Activated naive CD4-positive, alpha-beta T cell treated with anti-CD3 and anti-CD28 coated beads for 36 hours (primary cell): ENCODE measurements around the gene DVL2. TPM values are rescaled to one million over a fixed set of nuclear protein-coding genes. Genes with fewer than 3 reads are reported as not detected.
"Not testable (repeated sequence)": the region's sequence is repeated elsewhere in the genome, so short reads cannot be mapped to it uniquely, and the experiment has no call there.

Experiments used
- CTCF ChIA-PET: fragments of 350-600 bp; sonication (Branson Sonifier 250); formaldehyde crosslinking; loops from one replicate; lab custom pipeline; 2021; ENCODE audit warnings: antibody characterized with exemption; lab: Charles Lee
- DNase-seq: peaks from one replicate; pipeline ENCODE4 v3.0.0-alpha.2; 2020
- H3K27ac Mint-ChIP-seq: one replicate; pipeline ENCODE4 v1.8.0; 2021; ENCODE audit warnings: mild to moderate bottlenecking, mixed read lengths
- H3K27me3 Mint-ChIP-seq: one replicate; pipeline ENCODE4 v1.8.0; 2021; ENCODE audit warnings: low read depth, mixed read lengths
- H3K36me3 Mint-ChIP-seq: one replicate; pipeline ENCODE4 v1.8.0; 2021; ENCODE audit warnings: low read depth, mixed read lengths
- H3K4me1 Mint-ChIP-seq: one replicate; pipeline ENCODE4 v1.8.0; 2021; ENCODE audit warnings: low read depth, mixed read lengths
- H3K4me3 Mint-ChIP-seq: one replicate; pipeline ENCODE4 v1.8.0; 2021; ENCODE audit warnings: mild to moderate bottlenecking, moderate library complexity, mixed read lengths
- H3K9me3 Mint-ChIP-seq: one replicate; pipeline ENCODE4 v1.8.0; 2021; ENCODE audit warnings: mixed read lengths
- intact Hi-C: fragments of 100-400 bp; cut with micrococcal nuclease; formaldehyde crosslinking; loops from one replicate; pipeline ENCODE4 v1.15.1; 2023
- total RNA-seq, 2 experiments: library from RNA; stranded (reverse); gene quantifications; one replicate each; pipeline ENCODE4 v1.2.3, GENCODE V29; 2021

The DVL2 gene
- total RNA-seq, 2 experiments from 2014 or later, result 26.7 to 29.4 TPM

DNA sequence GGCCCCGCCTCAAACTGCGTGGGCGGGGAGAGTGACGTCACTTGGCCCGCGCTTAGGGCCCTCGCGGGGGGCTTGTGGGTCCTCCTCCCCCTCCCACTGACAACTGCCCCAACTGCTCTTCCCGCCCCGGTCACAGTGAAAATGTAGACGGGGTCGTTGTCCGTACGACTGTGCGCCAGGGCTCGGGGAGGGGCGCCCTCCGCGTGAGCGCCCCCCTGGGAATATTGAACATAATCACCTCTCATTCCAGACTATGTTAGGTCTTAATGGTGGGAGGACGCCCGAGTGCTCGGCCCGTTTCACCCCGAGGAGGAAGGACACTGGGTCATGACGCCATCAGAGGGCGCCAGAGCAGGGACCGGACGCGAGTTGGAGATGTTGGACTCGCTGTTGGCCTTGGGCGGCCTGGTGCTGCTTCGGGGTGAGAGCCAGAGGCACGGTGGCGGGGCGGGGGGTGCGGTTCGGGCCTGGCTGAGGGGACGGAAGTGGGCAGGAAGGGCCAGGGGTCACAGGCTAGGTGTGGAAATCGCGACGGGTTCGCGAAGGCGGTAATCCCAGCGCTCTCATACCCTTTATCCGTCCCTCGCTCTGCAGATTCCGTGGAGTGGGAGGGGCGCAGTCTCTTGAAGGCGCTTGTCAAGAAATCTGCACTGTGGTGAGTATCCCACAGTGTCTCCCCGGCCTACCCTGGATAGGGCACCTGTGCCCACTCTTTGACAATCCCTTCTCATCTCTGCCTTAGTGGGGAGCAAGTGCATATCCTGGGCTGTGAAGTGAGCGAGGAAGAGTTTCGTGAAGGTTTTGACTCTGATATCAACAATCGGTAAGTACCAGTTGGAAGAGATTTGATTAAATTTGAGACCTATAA lies 18.1 kb upstream of the DVL2 start, which contains the start of gene ELP5:
ELP5 (plus strand) TSS at position 40 of the 868 bp plus-strand sequence; CDS start at position 376, 336 bp downstream.
- peak within 1 kb of the TSS; percentile 99 for H3K27ac Mint-ChIP-seq
- peaks cover 34% of the 10 kb centered on the region for H3K4me1 Mint-ChIP-seq
- no peaks in the 10 kb centered on the region for H3K27me3 Mint-ChIP-seq
- CTCF ChIA-PET, result no interaction called here
- DNase-seq, result peak; percentile 93
- H3K9me3 Mint-ChIP-seq, result no peaks in the 10 kb centered on the region
- H3K36me3 Mint-ChIP-seq, result peaks cover 25% of the 10 kb centered on the region
- intact Hi-C loops, result loop anchor here (1.0 to 5.0 kb wide), 11 partner anchors 13 to 590 kb away; partner anchors contain the start of genes EIF5A, PHF23, POLR2A and SENP3
- peak within 1 kb of the TSS; percentile 86 for H3K4me3 Mint-ChIP-seq

DNA sequence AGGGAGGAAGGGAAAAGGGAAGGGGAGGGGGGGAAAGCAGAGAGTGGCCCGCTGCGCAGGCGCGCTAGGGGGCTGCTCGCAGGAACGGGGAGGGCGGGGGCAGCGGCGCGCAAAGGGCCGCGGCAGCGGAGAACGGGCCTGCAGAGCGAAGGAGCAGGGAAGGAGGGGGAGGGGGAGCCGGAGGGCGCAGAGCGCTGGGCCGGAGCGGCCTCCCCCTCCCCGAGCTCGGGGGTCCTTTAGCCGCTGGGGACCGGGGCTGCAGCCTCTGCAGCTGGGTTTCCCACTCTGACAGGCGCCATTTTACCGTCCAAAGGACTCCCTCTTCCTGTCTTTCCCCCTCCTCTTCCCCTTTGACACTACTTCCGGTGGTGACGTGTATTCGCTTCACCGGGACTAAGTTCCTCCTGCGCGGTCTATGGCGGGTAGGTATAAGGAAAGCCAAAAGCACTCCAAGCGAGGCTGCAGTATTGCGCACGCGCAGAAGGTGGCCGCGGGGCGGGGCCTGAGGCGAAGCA lies 17.4 kb upstream of the DVL2 start, which contains the start of gene CTDNEP1:
CTDNEP1 (minus strand) TSS at position 74 of the 515 bp plus-strand sequence. CDS start 438 bp downstream, outside the sequence.
- no peaks in the 10 kb centered on the region for H3K9me3 Mint-ChIP-seq
- H3K27me3 Mint-ChIP-seq, result no peaks in the 10 kb centered on the region
- H3K4me3 Mint-ChIP-seq, result peak within 1 kb of the TSS; percentile 86
- peak within 1 kb of the TSS; percentile 99 for H3K27ac Mint-ChIP-seq
- peaks cover 37% of the 10 kb centered on the region for H3K4me1 Mint-ChIP-seq
- DNase-seq, result peak; percentile 99
- CTCF ChIA-PET, result interaction anchor here (0.6 kb wide), 2 partner anchors 28 to 588 kb away, joined by 3 read pairs; no protein-coding TSS in a partner anchor
- intact Hi-C loops, result loop anchor here (1.0 to 5.0 kb wide), 11 partner anchors 12 to 591 kb away; partner anchors contain the start of genes EIF5A, PHF23, POLR2A and SENP3
- peaks cover 26% of the 10 kb centered on the region for H3K36me3 Mint-ChIP-seq

DNA sequence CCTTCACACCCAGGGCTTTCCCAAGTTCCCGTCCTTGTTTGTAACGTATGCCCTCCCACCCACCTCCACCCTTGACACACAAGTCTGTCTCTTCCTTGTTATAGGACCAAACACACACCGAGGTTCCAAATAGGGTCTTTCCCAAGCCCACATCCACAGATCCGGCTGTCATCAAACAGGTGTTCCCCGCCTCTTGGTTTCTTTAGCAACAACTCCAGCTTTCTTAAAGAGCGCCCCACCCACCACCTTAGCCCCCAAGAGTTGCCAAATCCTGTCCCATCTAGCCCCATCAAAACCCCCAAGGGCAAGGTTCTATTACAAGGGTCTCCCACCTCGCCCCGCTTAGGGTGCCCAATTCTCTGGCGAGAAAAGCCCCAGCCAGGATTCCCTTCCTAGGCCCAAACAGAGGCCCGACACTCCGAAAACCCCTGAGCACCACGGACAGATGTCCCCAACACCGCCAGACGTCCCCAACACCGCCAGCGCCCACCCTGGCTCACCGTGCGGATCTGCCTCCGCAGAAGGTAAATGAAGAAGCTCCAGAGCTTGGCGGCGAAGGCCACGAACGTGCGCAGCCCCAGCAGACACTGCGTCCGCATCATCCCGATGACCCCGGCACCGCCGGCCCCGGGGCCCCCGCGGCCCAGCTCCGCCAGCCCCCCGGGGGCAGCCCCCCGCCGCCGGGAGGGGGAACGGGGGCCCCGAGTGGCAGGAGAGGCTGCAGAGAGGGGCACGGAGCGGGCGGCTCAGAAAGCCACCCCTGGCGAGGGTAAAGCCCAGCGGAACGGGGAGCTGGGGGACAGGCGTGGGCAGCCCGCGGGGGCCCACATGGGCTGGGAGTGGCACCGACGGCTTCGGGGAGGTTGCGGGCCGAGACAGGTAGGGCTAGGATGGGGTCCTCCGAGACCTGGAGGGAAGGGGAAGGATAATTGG lies 16.6 kb upstream of the DVL2 start:
- no peaks in the 10 kb centered on the region for H3K27me3 Mint-ChIP-seq
- H3K4me3 Mint-ChIP-seq, result peak overlapping the region; percentile 86
- intact Hi-C loops, result loop anchor here (5.0 kb wide), 2 partner anchors 436 to 591 kb away; partner anchors contain the start of genes TP53 and WRAP53
- CTCF ChIA-PET, result interaction anchor here (0.6 kb wide), 2 partner anchors 28 to 589 kb away, joined by 3 read pairs; no protein-coding TSS in a partner anchor
- H3K36me3 Mint-ChIP-seq, result peaks cover 27% of the 10 kb centered on the region
- DNase-seq, result peak; percentile 54
- no peaks in the 10 kb centered on the region for H3K9me3 Mint-ChIP-seq
- peaks cover 37% of the 10 kb centered on the region for H3K4me1 Mint-ChIP-seq
- H3K27ac Mint-ChIP-seq, result peak overlapping the region; percentile 91

DNA sequence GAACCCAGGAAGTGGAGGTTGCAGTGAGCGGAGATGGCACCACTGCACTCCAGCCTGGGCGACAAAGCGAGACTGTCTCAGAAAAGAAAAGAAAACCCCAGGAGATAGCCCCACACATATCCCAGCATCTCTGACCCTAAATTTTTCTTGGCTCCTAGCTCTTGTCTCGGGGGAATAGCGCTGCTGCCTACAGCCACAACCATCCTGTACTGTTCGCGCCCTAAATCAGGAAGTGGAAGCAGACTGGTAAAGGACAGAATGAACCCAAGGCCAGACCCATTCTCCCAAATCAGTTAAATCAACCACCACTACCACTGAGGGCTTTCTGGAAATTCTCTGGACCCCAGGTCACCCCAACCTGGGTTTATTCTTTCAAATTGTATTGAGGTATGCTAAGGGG lies 15.5 kb upstream of the DVL2 start:
- Mint-ChIP-seq H3K36me3 (peaks cover 27% of the 10 kb centered on the region), H3K9me3 (no peaks in the 10 kb centered on the region), H3K4me1 (peaks cover 37% of the 10 kb centered on the region), H3K4me3 (peak overlapping the region; percentile 86), H3K27me3 (no peaks in the 10 kb centered on the region), H3K27ac (peak overlapping the region; percentile 91)
- DNase-seq, result no peak
- intact Hi-C loops, result loop anchor here (5.0 kb wide), 2 partner anchors 437 to 592 kb away; partner anchors contain the start of genes TP53 and WRAP53
- CTCF ChIA-PET, result interaction anchor here (0.6 to 1.7 kb wide), 3 partner anchors 29 to 114 kb away, joined by 4 to 5 read pairs (median 4); no protein-coding TSS in a partner anchor

DNA sequence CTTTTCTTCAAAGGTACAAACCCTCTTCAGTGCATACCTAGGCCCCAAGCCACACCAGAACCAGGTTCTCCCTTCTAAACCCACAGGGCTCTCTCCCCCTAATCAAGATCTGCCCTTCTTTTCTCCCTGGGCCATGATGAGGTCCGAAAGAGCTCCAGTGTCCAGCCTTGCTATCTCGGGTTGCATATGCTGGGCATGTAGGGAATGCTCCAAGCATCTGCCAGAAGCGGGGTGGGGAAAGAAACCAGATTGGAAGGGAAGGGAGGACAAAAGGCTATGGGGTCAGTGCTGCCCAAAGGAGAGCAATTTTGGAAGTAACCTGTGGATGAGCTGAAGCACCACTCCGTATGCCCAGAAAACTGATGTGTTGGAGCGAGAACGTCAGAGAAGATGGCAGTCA lies 14.9 kb upstream of the DVL2 start:
- H3K9me3 Mint-ChIP-seq, result no peaks in the 10 kb centered on the region
- intact Hi-C loops, result no loop called here
- H3K36me3 Mint-ChIP-seq, result peaks cover 22% of the 10 kb centered on the region
- no peaks in the 10 kb centered on the region for H3K27me3 Mint-ChIP-seq
- DNase-seq, result no peak
- H3K4me1 Mint-ChIP-seq, result peaks cover 37% of the 10 kb centered on the region
- CTCF ChIA-PET, result interaction anchor here (0.6 to 1.7 kb wide), 3 partner anchors 29 to 114 kb away, joined by 4 to 5 read pairs (median 4); no protein-coding TSS in a partner anchor
- peak overlapping the region; percentile 36 for H3K4me3 Mint-ChIP-seq
- no peak overlapping the region for H3K27ac Mint-ChIP-seq

DNA sequence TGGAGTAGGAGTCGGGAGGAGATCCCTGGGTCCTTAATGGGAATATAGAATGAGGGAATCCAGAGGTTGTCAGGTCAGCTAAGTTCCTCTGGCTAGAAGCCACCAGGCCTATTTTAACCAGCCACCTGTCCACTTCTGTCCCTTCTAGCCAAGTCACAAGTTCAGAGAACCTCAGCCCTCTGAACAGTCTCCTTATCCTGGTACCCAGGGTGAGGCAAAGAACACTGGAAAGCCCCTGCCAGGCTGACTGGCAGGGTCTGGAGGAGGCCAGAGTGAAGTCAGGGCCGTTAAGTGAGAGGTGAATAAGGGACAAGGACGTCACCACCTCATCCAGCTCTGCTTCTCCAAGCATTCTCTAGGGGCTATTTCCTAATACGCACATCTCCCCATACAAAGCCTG lies 14.5 kb upstream of the DVL2 start:
- H3K27ac Mint-ChIP-seq, result peak overlapping the region; percentile 31

DNA sequence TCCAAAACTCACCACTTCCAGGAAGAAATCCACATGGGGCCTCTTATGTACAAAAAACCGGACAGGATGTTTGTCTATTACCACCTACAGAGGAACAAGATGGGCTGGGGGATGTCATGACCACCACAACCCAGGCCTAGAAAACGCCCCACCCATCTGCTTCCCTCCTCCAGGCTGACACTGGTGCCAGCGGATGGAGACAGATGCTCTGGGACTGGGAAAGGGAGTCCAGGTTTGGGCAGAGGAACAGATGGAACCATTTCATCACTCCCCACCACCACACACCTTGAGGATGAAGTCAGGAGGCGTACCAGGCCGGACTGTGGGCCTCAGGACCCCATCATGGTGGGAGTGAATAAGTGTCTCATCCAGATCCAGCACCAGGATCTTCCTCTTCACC lies 12.5 kb upstream of the DVL2 start:
- intact Hi-C loops, result no loop called here
- Mint-ChIP-seq H3K27me3 (no peaks in the 10 kb centered on the region), H3K36me3 (peaks cover 29% of the 10 kb centered on the region), H3K27ac (peak overlapping the region; percentile 14), H3K4me3 (no peak overlapping the region), H3K4me1 (peaks cover 35% of the 10 kb centered on the region), H3K9me3 (no peaks in the 10 kb centered on the region)
- DNase-seq, result no peak
- CTCF ChIA-PET, result interaction anchor here (1.5 kb wide), 1 partner anchor 26 kb away, joined by 3 read pairs; no protein-coding TSS in a partner anchor

More for the DNA sequence above, 14.5 kb upstream of the DVL2 start:
- CTCF ChIA-PET, result interaction anchor here (1.7 kb wide), 1 partner anchor 28 kb away, joined by 5 read pairs; no protein-coding TSS in a partner anchor
- H3K27me3 Mint-ChIP-seq, result no peaks in the 10 kb centered on the region
- no peak for DNase-seq
- intact Hi-C loops, result no loop called here
- peak overlapping the region; percentile 36 for H3K4me3 Mint-ChIP-seq
- peaks cover 34% of the 10 kb centered on the region for H3K4me1 Mint-ChIP-seq
- H3K9me3 Mint-ChIP-seq, result no peaks in the 10 kb centered on the region
- peaks cover 19% of the 10 kb centered on the region for H3K36me3 Mint-ChIP-seq

DNA sequence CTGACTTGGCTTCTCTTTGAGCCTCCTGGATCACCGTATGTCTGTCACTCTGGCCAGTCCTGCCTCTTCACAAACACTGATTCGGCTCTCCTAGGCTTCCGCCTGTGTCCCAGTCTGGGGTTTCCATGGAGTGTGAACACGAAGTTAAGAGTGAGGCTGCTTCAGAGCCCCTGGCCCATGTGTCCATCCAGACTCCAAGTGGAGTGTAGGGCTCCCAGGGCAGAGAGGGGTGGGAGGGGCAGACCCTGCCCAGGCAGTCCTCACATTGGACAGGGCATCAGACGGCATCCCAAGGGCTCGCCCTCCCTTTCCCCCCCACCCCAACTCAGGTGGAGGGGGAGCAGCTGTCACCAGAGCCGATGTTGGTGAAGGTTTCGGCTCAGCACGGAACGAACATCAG lies 9.5 kb upstream of the DVL2 start:
- DNase-seq, H3K9me3 Mint-ChIP-seq, intact Hi-C loops, H3K4me3 Mint-ChIP-seq, H3K27me3 Mint-ChIP-seq: not testable (repeated sequence)
- peak overlapping the region; percentile 50 for H3K27ac Mint-ChIP-seq
- peaks cover 34% of the 10 kb centered on the region for H3K36me3 Mint-ChIP-seq
- H3K4me1 Mint-ChIP-seq, result peaks cover 41% of the 10 kb centered on the region
- CTCF ChIA-PET, result interaction anchor here (1.8 kb wide), 1 partner anchor 23 kb away, joined by 5 read pairs; the partner anchor contains the start of genes ACADVL and DLG4

DNA sequence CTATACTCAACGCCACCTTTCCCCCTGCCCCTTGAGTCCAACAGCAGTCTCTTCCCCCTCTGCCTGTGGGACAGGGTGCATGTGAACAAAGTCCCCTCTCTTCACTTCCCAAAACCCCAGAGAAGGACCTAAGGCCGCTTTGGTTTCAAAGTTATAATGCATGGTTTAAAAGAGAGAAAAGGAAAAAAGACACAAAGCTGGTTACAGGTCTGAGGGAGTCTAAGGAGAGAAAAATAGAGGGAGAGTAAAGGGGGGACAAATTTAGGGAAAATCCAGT lies 9.1 kb upstream of the DVL2 start:
- Mint-ChIP-seq H3K9me3 (no peaks in the 10 kb centered on the region), H3K27ac (peak overlapping the region; percentile 78), H3K4me3 (peak overlapping the region; percentile 94), H3K27me3 (no peaks in the 10 kb centered on the region), H3K4me1 (peaks cover 37% of the 10 kb centered on the region), H3K36me3 (peaks cover 35% of the 10 kb centered on the region)
- CTCF ChIA-PET, result interaction anchor here (1.8 to 2.7 kb wide), 2 partner anchors 23 to 24 kb away, joined by 5 to 16 read pairs; partner anchors contain the start of genes ACADVL and DLG4
- intact Hi-C loops, result no loop called here
- DNase-seq, result no peak

DNA sequence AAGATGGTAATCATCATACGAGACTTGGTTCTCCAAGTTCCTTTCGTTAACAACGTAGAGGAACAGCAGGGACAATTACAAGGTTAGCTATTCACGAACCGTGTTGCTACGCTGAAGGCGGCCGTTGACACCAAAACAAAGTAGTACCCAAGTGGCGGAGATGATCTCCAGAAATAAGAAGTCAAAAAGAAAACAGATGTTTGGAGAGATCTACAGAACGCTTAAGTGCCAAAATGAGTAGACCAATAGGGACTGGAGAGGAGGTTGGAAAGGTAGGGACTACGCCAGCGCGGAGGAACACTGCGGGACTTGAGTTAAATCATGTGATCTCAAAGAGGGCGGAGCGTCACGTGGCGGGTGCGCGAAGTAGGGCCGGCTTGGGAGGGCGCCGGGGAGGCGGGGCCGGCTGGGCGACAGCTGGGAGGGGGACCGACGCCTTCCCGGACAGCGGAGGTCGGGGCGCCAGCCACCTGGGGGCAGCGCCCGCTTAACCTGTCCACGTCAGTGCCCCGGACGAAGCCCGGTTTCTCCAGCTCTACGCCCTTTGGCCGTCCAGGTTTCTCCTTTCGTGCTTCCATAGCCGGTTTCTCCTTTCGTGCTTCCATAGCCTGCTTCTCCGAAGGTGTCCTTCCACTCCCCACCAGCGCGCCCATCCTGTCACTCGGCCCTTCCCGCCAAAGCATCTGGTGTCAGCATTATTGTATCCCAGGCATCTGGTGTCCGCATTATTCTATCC lies 8.6 kb upstream of the DVL2 start:
- no peaks in the 10 kb centered on the region for H3K9me3 Mint-ChIP-seq
- CTCF ChIA-PET, result interaction anchor here (2.7 kb wide), 1 partner anchor 23 kb away, joined by 16 read pairs; the partner anchor contains the start of genes ACADVL and DLG4
- intact Hi-C loops, result no loop called here
- no peaks in the 10 kb centered on the region for H3K27me3 Mint-ChIP-seq
- peak; percentile 94 for DNase-seq
- peak overlapping the region; percentile 98 for H3K27ac Mint-ChIP-seq
- H3K4me1 Mint-ChIP-seq, result peaks cover 36% of the 10 kb centered on the region
- H3K4me3 Mint-ChIP-seq, result peak overlapping the region; percentile 94
- H3K36me3 Mint-ChIP-seq, result peaks cover 35% of the 10 kb centered on the region
